HG03280 (cell line): Measurements from ENCODE around the gene DCUN1D1.

Source experiments
- ATAC-seq: cut with Tn5 transposase; IDR thresholded peaks from one replicate; pipeline ENCODE4 v1.9.1; 2021; ENCODE audit warnings: mild to moderate bottlenecking, moderate library complexity; ENCODE audit not compliant: unreplicated experiment

The DCUN1D1 gene

DNA sequence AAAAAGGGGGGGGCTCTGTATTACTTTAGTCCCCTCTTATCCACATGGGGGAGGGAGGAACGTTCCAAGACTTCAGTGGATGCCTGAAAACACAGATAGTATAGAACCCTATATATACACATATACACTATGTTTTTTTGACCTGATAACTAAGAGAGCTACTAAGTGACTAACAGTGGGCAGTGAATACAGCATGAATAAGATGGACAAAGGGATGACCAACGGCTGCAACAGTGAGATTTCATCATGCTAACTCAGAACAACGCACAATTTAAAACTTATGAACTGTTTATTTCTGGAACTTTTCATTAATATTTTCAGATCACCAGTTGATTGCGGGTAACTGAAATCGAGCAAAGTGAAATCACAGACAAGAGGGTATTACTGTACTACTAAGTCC is 7.3 kb downstream of the DCUN1D1 start:
- no peak for ATAC-seq

DNA sequence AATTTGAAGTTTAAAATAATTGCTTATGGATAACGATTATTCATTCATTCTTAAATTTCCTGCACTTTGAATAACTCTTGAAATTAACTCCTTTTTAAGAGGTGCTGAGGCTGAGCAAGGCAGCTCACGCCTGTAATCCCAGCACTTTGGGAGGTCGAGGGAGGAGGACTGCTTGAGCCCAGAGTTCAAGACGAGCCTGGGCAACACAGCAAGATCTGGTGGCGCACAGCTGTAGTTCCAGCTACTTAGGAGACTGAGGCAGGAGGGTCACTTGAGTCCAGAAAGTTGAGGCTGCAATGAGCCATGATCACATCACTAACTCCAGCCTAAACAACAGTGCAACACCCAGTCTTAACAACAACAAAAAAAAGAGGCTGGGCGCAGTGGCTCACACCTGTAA is 8.0 kb downstream of the DCUN1D1 start:
- no peak for ATAC-seq

DNA sequence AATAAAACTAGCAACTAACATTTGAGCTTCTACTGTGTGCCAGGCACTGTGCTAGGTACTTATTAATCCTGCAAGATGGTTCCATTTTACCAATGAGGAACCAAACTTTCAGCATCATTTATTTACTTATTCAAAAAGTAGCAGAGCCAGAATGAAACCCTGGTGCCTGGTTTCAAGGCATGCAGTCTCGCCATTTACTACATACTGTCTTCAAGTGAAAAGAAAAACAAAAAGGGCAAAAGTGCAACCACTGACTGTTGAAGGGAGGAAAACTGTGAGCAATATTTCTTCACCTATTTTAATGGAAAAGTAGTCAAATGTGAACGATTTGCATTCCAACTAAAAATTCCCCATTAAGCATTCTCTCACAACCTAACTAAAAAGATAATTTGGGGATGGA is 8.7 kb downstream of the DCUN1D1 start:
- ATAC-seq = no peak

DNA sequence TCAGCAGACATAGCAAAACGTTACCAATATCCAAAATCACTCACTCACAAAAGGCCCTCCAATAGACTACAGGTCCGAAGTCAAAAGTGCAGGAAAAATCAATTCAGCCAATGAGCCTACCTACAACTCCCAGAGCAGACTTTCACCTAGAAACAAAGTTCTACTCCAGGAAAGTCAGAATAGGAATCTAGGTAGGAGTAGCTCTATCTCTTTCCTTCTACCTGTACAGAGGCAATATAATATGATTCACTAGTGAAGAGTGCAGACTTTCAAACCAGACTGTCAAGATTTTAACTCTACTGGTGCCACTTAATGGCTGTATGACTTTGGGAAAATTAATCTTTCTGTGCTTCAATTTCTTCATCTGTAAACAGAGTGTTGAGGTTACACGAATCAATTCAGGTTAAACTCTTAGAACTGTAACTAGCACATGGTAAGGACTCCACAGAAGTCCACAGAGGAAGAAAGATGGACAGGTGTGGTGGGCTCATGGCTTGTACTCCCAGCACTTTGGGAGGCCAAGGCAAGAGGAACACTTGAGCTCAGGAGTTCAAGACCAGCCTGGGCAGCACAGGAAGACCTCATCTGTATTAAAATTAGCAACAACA is 9.4 kb downstream of the DCUN1D1 start:
- no peak for ATAC-seq

DNA sequence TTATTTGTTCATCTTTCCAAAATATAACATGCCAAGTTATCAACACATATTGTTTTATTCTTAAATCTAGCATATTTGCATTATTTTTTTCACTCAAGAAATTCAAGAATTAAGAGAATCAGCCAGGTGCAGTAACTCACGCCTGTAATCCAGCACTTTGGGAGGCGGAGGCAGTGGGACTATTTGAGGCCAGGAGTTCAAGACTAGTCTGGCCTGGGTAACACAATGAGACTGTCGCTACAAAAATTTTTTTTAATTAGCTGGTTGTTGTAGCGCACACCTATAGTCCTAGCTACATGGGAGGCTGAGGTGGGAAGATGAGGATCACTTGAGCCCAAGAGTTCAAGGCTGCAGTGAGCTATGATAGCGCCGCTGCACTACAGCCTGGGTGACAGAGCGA is 10.5 kb downstream of the DCUN1D1 start:
- no peak for ATAC-seq

DNA sequence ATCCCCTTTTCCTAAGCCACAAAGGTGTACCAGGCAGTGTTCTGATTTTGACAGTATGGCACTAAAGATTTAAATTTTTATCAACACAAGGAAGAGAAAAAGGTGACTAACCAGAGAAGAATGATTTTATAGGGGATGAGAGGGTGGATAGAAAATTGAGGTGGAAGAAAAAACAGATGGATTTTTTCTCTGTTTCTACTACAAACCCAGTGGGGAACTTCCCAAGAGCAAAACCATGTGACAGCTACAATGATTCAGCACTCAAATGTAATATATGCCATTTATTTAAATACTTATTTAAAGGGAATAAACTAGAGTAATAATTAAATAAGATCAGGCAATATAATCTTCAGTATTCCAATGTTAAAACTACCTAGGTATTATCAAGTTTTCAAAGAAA is 11.1 kb downstream of the DCUN1D1 start:
- no peak for ATAC-seq

DNA sequence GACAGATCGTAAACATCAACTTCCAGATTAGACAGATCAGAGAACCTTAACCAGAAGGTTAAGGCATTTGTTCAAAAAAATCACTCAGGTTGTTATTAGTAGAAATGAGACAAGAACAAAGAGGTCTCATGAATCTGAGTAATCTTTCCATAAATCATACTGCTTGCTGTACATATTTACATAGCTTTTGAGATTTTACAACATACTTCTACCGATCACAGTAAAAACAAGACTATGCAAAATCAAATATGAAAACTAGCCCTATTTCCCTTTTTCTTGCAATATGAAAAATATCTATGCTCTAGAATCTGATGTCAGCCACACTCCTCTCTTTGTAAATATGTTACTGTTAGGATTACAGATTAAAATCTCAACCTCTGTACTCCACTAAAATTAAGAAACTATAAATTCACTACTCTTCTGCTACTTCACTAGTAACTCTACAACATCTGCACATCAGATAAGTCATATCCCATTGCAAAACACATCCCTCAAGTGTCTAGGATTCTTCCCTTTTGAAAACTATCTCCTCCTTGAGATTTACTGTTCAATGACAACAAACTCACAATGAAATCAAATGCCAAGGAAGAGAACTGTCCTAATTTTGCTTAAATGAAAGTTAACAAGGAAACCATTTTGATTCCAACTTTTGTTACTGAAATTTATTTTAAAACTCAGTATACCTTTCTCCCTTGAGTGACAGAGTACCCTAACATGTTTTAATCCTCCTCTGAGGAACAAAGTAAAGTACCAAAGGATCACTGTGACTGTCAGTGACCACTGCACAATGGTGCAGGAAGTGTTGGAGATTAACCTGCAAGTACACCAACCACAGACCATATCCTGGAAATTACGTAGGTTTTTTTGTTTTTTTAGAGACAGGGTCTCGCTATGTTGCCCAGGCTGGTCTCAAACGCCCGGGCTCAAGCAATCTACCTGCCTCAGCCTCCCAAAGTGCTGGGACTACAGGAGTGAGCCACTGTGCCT is 12.8 kb downstream of the DCUN1D1 start:
- peak; percentile 53 for ATAC-seq

DNA sequence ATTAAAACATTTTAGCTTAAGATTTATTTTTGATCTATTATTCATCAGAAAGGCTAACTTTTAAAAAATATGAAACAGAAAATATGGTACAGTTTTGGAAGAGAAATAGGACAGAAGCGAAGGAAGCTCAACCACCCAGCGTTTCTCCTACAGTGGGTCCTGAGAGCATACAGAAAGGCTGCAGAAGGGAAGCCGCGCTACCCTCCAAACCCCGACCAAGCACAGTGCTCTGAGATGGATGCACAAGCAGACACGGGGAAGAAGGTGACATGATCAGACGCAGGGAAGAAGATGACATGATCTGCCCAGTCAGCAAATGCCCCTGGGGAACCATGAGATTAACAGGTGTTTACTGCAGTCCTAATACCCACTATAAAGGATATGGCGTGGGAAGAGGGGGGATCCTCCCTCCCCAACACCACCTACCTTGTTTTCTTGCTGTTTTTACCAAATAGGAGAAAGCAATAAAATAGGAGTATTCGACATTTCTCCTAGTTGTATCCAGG is 14.4 kb downstream of the DCUN1D1 start:
- ATAC-seq = no peak

DNA sequence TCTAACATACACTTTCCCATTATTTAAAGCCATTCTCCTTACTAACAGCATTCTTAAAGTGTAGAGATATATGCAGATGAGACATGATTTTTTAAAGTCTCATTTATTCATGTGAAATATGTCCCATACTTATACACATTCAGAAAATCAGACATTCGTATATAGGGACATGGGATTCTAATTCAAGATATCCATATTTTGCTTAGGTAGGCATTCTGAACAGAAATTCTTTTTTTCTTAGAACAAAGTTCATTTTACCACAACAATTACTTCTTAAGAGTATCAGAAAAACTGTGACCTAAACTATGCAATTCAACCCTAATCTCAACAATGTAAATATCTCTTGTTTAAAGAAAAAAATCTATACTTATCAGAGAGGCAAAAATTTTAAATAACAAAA is 16.2 kb downstream of the DCUN1D1 start:
- no peak for ATAC-seq

DNA sequence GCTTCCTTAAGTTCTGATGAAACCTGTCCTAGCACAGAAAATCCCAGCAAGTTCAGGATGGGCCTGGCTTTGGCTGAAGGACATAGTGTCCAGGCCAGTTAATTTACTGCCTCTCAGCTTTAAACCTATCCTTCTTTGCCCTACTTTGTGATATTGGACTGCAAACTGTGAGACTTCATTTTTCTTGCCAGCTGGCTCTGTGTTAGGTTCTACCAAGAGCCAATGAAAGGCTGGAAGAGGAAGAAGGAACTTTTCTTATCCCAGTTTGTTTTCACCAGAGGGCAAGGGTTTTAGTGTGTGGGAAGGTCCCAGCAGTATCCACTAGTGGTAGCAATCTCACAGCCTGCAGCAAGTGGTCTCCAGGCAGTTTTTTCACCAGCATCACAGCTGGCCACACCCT is 18.2 kb downstream of the DCUN1D1 start:
- no peak for ATAC-seq

DNA sequence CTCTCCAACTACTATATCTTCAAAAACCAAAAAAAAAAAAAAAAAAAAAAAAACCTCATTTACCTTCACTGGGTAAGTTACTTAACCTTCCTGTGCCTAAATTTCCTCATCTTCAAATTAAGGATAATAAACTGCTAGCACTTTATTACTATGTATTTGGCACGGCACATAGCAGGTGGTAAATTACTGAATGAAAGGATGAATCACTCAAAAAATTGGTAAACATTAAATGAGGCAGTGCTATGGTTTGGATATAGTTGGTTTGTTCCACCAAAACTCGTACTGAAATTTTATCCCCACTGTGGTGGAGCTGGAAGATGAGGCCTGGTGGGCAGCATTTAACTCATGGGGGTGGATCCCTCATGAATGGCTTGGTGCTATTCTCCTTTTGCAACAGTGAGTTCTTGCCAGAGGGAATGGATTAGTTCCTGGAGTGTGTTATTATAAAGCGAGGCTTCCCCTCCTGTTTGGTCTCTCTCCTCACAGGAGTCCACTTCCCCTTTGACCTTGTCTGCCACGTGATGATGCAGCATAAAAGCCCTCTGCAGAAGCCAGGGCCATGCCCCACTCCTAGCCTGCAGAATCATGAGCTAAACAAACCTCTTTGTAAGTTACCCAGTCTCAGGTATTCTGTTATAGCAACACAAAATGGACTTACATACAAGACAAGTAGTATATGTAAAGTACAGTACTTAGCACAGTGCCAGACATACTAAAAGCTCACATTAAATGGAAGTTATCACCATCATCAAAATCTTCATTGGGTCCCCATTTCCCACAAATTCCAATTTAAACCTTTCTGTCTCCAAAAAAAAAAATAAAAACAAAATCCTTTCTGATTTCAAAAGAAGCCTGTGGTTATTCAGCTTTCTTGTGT is 20.6 kb downstream of the DCUN1D1 start:
- ATAC-seq = no peak

DNA sequence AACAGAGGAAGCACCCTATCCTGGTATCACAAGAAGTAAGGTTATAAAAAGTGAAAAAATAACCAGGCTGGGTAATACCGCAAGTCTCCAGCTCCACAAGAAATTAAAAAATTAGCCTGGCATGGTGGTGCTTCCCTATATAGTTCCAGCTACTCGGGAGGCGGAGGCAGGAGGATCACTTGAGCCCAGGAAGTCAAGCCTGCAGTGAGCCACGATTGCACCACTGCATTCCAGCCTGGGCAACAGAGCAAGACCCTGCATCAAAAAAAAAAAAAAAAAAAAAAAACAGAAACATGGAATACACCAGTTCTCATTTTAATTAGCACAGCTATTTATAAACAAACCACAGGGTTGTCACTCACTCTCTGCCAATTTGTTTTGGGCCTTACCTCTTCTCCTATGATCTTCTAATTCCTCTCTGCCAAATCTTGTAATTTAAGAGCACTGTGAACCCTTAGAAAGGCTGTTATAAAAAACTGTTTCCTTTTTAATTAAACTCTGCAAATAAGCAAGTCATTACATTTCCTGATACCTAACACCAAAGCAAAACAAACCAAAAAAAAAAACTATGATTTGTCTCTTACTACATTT is 22.6 kb downstream of the DCUN1D1 start:
- ATAC-seq = no peak

DNA sequence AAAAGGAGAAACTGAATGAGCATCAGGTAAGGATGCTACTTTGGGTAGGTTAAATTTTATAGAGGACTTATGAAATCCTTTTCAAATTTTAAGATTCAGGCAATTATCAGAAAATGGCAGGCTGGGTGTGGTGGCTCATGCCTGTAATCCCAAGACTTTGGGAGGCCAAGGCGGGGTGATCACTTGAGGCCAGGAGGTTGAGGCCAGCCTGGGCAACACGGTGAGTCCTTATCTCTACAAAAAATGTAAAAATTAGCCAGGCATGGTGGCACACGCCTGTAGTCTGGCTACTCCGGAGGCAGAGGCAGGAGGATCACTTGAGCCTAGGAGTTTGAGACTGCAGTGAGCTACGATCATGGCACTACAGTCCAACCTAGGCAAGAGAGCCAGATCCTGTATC is 23.1 kb downstream of the DCUN1D1 start:
- ATAC-seq = no peak

DNA sequence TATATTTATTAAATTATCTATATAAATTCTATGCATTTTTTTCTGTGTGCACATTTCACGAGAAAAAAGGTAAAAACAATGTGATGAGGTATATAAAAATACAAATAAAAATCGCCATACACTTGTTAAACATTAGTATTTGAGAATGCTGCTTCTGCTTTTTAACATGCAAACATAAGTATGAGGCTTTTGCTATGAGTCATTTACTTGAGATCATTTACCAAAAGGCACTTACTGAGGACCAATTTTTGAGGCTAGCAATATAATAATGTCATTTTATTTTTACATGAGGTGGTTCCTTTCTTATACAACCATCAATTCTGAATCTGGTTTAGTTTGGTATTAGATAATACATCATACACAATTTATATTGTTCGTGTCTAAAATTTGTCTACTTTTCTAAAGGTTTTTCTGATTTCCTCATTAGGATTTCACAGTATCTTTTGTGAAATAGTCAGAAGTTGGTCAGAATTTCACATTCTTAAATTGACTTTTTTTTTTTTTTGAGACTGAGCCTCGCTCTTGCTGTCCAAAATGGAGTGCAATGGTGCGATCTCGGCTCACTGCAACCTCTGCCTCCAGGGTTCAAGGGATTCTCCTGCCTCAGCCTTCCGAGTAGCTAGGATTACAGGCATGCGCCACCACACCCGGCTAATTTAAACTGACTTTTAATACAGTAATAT is 25.6 kb downstream of the DCUN1D1 start:
- peak; percentile 59 for ATAC-seq

DNA sequence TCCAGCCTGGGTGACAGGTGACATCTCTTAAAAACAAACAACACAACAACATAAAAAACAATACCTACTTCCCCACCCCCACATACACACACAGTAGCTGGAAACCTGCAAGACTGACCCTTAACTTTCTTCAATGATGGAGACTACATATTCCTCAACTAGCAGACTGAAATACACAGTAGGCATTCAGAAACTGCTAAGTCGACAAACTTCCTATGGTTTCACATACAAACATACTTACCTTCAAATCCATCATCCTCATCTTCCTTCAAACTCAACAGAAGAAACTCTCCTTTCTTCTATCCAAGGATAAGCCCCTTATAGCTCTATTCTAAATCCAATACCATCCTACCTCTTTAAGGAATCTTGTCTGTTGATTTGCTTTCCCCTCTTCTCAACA is 30.6 kb downstream of the DCUN1D1 start:
- no peak for ATAC-seq

DNA sequence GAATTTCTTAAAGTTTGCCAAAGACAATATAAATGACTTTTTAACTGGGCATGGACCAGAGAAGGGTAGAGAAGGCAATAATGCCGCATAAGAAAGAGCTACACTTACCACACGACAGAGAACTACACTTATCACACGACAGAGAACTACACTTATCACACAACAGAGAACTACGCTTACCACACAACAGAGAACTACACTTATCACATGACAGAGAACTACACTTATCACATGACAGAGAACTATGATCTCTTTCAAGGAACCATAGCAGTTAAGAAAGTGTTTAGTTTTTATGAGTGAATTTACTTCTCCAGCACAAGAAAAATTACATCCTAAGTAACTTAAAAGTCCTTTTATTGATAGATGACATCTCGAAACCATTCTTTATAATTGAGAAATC is 32.0 kb downstream of the DCUN1D1 start:
- ATAC-seq = no peak

DNA sequence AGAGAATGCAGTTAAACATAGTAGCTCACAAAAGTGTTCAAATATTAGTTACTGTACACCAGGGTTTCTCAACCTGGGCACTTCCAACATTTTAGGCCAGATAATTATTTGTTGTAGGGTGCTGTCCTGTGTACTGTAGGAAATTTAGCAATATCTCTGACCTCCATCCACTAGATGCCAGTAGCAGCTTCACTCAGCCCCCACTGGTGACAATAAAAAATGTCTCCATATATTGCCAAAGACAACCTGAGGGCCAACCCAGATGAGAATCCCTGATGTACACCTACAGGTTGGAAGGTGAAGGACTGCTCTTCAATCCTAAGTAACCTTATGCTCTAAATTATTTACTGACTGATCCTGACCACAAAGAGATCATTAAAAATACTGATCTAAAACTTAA is 32.5 kb downstream of the DCUN1D1 start:
- ATAC-seq = no peak

DNA sequence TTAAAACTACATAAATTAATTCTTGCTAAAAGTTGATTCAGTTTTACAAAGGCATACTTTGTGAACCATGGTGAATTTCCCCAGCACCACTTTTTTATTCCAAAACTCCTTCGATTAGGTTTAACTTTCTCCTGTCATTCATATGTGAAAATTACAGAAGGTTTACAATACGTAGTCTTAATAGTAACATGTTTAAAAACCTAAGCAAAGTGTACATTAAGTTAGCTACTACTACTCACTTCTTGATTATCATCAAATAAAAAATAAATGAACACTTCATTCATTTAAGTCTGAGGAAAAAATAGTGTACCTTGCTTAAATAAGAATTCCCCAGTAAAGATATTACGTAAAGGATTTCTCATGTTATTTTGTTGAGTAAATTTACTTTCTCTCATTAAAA is 38.6 kb downstream of the DCUN1D1 start:
- no peak for ATAC-seq

DNA sequence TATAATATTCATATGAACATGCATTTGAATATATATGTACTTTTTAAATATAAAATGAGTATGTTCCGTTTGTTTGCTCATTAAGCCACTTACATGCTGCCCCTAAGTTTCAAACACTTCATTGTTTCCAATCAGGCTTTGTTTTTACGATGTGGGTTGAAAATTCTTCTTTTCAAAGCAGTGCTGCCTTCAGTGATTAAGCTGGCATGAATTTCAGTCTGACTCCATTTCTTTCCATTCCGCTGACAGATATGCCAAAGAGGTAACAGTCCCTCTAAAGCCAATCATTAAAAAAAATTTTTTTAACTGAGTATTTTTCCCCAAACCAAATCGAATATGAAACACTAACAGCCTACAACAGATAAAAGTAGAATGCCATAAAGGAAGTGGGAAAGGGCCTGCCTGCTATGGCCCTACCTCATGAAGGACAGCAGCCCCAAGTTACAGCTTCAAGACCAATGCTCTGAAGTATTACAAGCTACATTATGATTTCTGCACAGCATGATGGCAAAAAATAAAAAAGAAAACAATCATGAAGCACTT is 40.0 kb downstream of the DCUN1D1 start:
- ATAC-seq = no peak
